Astrocyte (in vitro differentiated cells and primary cell): ENCODE measurements around the gene MOB3C. TPM values are rescaled to one million over a fixed set of nuclear protein-coding genes. Genes with fewer than 3 reads are reported as not detected.
A peak's percentile ranks its signal among the peaks of the same experiment; 100 is the strongest.
"Not testable (repeated sequence)": the region's sequence is repeated elsewhere in the genome, so short reads cannot be mapped to it uniquely, and the experiment has no call there.

Experiments
- DNase-seq: peaks from one replicate; pipeline ENCODE4 v3.0.0-alpha.2; 2010; ENCODE audit warnings: low read depth
- FAIRE-seq: peaks from 2 replicates; lab custom pipeline; 2011; peaks lifted over from hg19 to GRCh38; lab: Jason Lieb, UNC
- H2AFZ ChIP-seq: 2 replicates; pipeline ENCODE4 v1.6.0; 2012; ENCODE audit warnings: low read depth, low read length, inconsistent platforms
- H3K27ac ChIP-seq: 2 replicates; pipeline ENCODE4 v1.5.1; 2011; ENCODE audit warnings: low read depth, low read length, inconsistent platforms
- H3K27me3 ChIP-seq: 2 replicates; pipeline ENCODE4 v1.6.0; 2011; ENCODE audit warnings: low read length, inconsistent platforms; ENCODE audit not compliant: insufficient read depth
- H3K36me3 ChIP-seq: 2 replicates; pipeline ENCODE4 v1.5.1; 2011; ENCODE audit warnings: low read length, inconsistent platforms; ENCODE audit not compliant: insufficient read depth
- H3K4me1 ChIP-seq: 2 replicates; pipeline ENCODE4 v1.5.1; 2011; ENCODE audit warnings: low read length, inconsistent platforms; ENCODE audit not compliant: insufficient read depth
- H3K4me2 ChIP-seq: 2 replicates; pipeline ENCODE4 v1.6.0; 2012; ENCODE audit warnings: low read length, inconsistent platforms
- H3K4me3 ChIP-seq: 2 replicates; pipeline ENCODE4 v1.5.1; 2011; ENCODE audit warnings: low read depth, mild to moderate bottlenecking, low read length, inconsistent platforms; ENCODE audit not compliant: insufficient read depth
- H3K79me2 ChIP-seq: 2 replicates; pipeline ENCODE4 v1.6.0; 2012; ENCODE audit warnings: mild to moderate bottlenecking, low read length, inconsistent platforms; ENCODE audit not compliant: insufficient read depth
- H3K9ac ChIP-seq: 2 replicates; pipeline ENCODE4 v1.6.0; 2012; ENCODE audit warnings: mild to moderate bottlenecking, low read length, inconsistent platforms
- H3K9me3 ChIP-seq: 2 replicates; pipeline ENCODE4 v1.5.1; 2012; ENCODE audit warnings: low read depth, mild to moderate bottlenecking, low read length, inconsistent platforms; ENCODE audit not compliant: insufficient read depth
- H4K20me1 ChIP-seq: 2 replicates; pipeline ENCODE4 v1.6.0; 2012; ENCODE audit warnings: low read length, inconsistent platforms; ENCODE audit not compliant: insufficient read depth
- H3K27ac Mint-ChIP-seq: one replicate; pipeline ENCODE4 v1.8.0; 2021; ENCODE audit warnings: mild to moderate bottlenecking, mixed read lengths; ENCODE audit not compliant: unreplicated experiment
- H3K27me3 Mint-ChIP-seq: one replicate; pipeline ENCODE4 v1.8.0; 2021; ENCODE audit warnings: low read depth, mixed read lengths; ENCODE audit not compliant: unreplicated experiment
- H3K36me3 Mint-ChIP-seq: one replicate; pipeline ENCODE4 v1.8.0; 2021; ENCODE audit warnings: low read depth, mixed read lengths; ENCODE audit not compliant: unreplicated experiment
- H3K4me1 Mint-ChIP-seq: one replicate; pipeline ENCODE4 v1.8.0; 2021; ENCODE audit warnings: low read depth, mixed read lengths; ENCODE audit not compliant: unreplicated experiment
- H3K4me3 Mint-ChIP-seq: one replicate; pipeline ENCODE4 v1.8.0; 2021; ENCODE audit warnings: mild to moderate bottlenecking, moderate library complexity, mixed read lengths; ENCODE audit not compliant: unreplicated experiment
- H3K9me3 Mint-ChIP-seq: one replicate; pipeline ENCODE4 v1.8.0; 2021; ENCODE audit warnings: mild to moderate bottlenecking, mixed read lengths; ENCODE audit not compliant: unreplicated experiment
- CTCF ChIP-seq: IDR thresholded peaks from 2 replicates; pipeline ENCODE4 v1.5.1; 2011; ENCODE audit warnings: low read depth, mild to moderate bottlenecking, inconsistent platforms, low read length, moderate library complexity; ENCODE audit not compliant: insufficient read depth
- EZH2 ChIP-seq: IDR thresholded peaks from 2 replicates; pipeline ENCODE4 v1.6.1; 2012; ENCODE audit warnings: mild to moderate bottlenecking, low read length, inconsistent platforms; ENCODE audit not compliant: insufficient read depth
- total RNA-seq: library from RNA; stranded (reverse); gene quantifications from 2 replicates; pipeline ENCODE4 v1.2.1, GENCODE V29; 2021

The MOB3C gene
- total RNA-seq, 1 donor from 2014 or later, result 4.8 TPM

GRCh38 chr1:46653405-46653958 is 36.9 kb upstream of the MOB3C start:
- no peak for FAIRE-seq
- no peak overlapping the region for H3K27ac Mint-ChIP-seq

GRCh38 chr1:46652321-46653100 is 35.9 kb upstream of the MOB3C start:
- Histone ChIP-seq H2AFZ (no peak overlapping the region), H3K36me3 (peaks cover 9% of the 10 kb centered on the region), H3K9ac (no peak overlapping the region), H3K27ac (no peak overlapping the region), H3K4me3 (no peak overlapping the region), H3K27me3 (no peaks in the 10 kb centered on the region), H3K79me2 (no peaks in the 10 kb centered on the region), H3K4me2 (no peak overlapping the region), H3K4me1 (no peaks in the 10 kb centered on the region), H4K20me1 (no peaks in the 10 kb centered on the region), H3K9me3 (no peaks in the 10 kb centered on the region)
- Mint-ChIP-seq H3K4me1 (peaks cover 12% of the 10 kb centered on the region), H3K4me3 (no peak overlapping the region), H3K27me3 (no peaks in the 10 kb centered on the region), H3K9me3 (peaks cover under 1% of the 10 kb centered on the region), H3K36me3 (peaks cover 26% of the 10 kb centered on the region), H3K27ac (no peak overlapping the region)
- TF ChIP-seq EZH2, result no peak
- TF ChIP-seq CTCF, result no peak
- no peak for DNase-seq
- FAIRE-seq, result no peak

More at GRCh38 chr1:46653405-46653958, 36.9 kb upstream of the MOB3C start:
- no peaks in the 10 kb centered on the region for H3K9me3 Mint-ChIP-seq
- Histone ChIP-seq H3K9ac (no peak overlapping the region), H3K4me3 (no peak overlapping the region), H3K27me3 (no peaks in the 10 kb centered on the region), H3K79me2 (no peaks in the 10 kb centered on the region), H3K27ac (no peak overlapping the region), H3K36me3 (peaks cover 13% of the 10 kb centered on the region), H3K4me2 (peak overlapping the region; percentile 2), H3K9me3 (no peaks in the 10 kb centered on the region), H4K20me1 (no peaks in the 10 kb centered on the region), H2AFZ (no peak overlapping the region), H3K4me1 (no peaks in the 10 kb centered on the region)
- peaks cover 26% of the 10 kb centered on the region for H3K36me3 Mint-ChIP-seq
- no peaks in the 10 kb centered on the region for H3K27me3 Mint-ChIP-seq
- peaks cover 12% of the 10 kb centered on the region for H3K4me1 Mint-ChIP-seq
- H3K4me3 Mint-ChIP-seq, result no peak overlapping the region
- TF ChIP-seq EZH2 (no peak), CTCF (no peak)
- peak; percentile 39 for DNase-seq

- H3K27ac ChIP-seq, H3K4me1 ChIP-seq, H3K27me3 Mint-ChIP-seq, H3K4me2 ChIP-seq, H3K9me3 ChIP-seq, DNase-seq, H3K27me3 ChIP-seq, FAIRE-seq, H4K20me1 ChIP-seq, H3K4me3 Mint-ChIP-seq, H3K79me2 ChIP-seq, H3K9ac ChIP-seq, H3K27ac Mint-ChIP-seq, H3K9me3 Mint-ChIP-seq, H3K4me3 ChIP-seq, H2AFZ ChIP-seq: not testable (repeated sequence)
- H3K4me1 Mint-ChIP-seq, result peaks cover 14% of the 10 kb centered on the region
- peaks cover 31% of the 10 kb centered on the region for H3K36me3 Mint-ChIP-seq
- peaks cover 11% of the 10 kb centered on the region for H3K36me3 ChIP-seq
Observed at GRCh38 chr1:46651152-46651551, 34.5 kb upstream of the MOB3C start.
